Measurements from ENCODE around the gene MRPS34. TPM values are rescaled to one million over a fixed set of nuclear protein-coding genes. Genes with fewer than 3 reads are reported as not detected.

Gene MRPS34
- total RNA-seq, 1 experiment from 2014 or later = 324 TPM

DNA sequence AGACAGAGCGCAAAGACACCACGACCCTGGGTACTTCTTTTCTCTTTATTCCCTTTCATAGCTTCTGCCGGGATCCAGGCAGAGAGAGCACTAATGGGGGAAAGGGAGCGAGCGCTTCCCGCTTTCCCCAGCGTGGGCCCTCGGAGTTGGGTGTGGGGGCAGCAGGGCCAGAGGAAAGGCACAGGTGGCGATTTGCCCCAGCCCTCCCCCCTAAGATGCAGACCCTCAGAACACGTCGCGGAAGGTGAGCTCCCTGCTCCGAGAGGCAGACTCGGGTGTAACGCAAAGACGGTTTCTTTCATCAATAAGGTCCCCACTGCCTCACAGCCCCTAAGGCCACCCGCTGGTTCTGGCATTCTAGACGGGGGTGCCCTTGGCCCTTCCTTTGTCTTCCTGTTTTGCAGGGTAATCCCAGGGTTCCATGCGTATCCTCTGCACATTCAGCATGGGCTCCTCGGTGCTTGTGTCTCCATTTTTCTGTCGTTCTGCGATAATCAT is 1.0 kb downstream of the MRPS34 start:
- peak overlapping the region; percentile 98 for H3K4me3 ChIP-seq (ENCODE audit: insufficient read depth, low read depth, low read length)
- DNase-seq = peak; percentile 85
- no peaks in the 10 kb centered on the region for H3K27me3 ChIP-seq (ENCODE audit: control insufficient read depth, insufficient read depth, low read length)
- no peaks in the 10 kb centered on the region; the same call in none of the 2 replicates for H3K36me3 ChIP-seq (replicated peaks; ENCODE audit: control insufficient read depth, insufficient read depth, low read length)

DNA sequence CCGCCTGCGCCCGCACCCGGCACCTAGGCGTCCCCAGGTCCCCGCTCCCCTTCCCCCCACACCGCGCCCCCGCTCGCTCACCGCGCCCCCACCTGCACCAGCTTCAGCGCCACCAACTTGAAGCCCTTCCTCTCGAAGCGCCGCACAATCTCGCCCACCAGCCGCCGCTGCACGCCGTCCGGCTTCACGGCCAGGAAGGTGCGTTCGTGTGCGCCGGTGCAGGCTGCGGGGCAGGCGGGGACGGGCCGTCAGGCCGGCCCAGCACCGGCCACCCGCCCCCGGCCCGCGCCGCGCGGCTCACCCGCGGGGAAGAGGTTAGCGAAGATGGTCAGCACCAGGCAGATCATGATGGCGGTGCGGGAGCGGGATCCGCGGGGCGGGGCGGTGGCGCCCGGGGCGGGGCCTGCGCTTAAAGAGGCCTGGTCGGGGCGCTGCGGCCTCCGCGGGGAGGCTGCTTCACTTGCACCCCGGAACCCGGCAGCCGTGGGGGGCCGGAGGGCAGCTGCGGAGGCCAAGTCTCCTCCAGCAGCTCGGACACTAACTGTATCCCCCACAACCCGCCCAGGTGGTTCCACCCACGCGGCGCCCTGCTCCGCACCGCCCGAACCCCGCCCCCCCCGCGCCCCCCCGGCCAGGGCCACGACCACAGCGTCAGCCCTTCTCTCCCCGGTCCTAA is 1.6 kb downstream of the MRPS34 start, which contains the start of gene NME3:
Gene NME3, minus strand, starts transcription at position 356 of the 676 bp plus-strand sequence. Its CDS starts 9 bp downstream, at position 347.
- Histone ChIP-seq H3K27me3 (ENCODE audit: control insufficient read depth, insufficient read depth, low read length) (no peaks in the 10 kb centered on the region), H3K4me3 (ENCODE audit: insufficient read depth, low read depth, low read length) (peak within 1 kb of the TSS; percentile 98), H3K36me3 (replicated peaks; ENCODE audit: control insufficient read depth, insufficient read depth, low read length) (no peaks in the 10 kb centered on the region; the same call in none of the 2 replicates)
- DNase-seq = peak; percentile 95

DNA sequence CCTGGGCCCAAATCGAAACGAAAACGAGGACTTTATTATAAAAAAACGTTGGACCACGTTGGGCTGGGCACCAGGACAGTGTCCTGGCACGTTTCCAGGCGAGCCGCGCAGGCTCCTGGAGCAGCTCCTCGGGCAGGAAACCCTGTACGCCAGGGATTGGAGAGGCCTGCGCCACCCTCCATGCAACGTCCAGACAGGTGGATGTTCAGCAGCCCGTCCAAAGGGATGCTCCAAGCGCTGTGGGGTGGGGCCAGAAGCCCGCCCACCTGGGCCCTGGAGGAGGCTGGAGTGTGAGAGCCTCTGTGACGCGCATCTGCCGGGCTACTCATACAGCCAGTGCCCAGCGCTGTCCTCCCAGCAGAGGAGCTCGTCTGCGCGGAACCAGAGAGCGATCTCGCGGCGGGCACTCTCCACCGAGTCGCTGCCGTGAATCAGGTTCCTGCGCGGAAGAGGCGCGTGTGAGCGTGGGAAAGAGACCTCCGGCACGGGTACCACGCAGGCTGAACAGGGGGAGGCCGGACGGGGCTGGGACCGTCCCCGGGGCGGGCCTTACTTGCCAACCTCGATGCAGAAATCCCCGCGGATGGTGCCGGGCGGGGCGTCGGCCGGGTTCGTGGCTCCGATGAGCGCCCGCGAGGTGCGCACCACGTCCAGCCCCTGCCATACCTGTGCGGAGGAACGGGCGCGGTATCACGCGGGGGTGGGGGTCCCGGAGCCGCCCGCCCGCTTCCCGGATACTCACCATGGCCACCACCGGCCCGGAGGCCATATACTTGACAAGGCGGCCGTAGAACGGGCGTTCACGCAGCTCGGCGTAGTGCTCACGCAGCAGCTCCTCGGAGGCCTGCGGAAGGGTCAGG is 2.4 kb downstream of the MRPS34 start:
- H3K36me3 ChIP-seq (replicated peaks; ENCODE audit: control insufficient read depth, insufficient read depth, low read length) = no peaks in the 10 kb centered on the region; the same call in none of the 2 replicates
- no peaks in the 10 kb centered on the region for H3K27me3 ChIP-seq (ENCODE audit: control insufficient read depth, insufficient read depth, low read length)
- H3K4me3 ChIP-seq (ENCODE audit: insufficient read depth, low read depth, low read length) = peak overlapping the region; percentile 98
- peak; percentile 89 for DNase-seq

DNA sequence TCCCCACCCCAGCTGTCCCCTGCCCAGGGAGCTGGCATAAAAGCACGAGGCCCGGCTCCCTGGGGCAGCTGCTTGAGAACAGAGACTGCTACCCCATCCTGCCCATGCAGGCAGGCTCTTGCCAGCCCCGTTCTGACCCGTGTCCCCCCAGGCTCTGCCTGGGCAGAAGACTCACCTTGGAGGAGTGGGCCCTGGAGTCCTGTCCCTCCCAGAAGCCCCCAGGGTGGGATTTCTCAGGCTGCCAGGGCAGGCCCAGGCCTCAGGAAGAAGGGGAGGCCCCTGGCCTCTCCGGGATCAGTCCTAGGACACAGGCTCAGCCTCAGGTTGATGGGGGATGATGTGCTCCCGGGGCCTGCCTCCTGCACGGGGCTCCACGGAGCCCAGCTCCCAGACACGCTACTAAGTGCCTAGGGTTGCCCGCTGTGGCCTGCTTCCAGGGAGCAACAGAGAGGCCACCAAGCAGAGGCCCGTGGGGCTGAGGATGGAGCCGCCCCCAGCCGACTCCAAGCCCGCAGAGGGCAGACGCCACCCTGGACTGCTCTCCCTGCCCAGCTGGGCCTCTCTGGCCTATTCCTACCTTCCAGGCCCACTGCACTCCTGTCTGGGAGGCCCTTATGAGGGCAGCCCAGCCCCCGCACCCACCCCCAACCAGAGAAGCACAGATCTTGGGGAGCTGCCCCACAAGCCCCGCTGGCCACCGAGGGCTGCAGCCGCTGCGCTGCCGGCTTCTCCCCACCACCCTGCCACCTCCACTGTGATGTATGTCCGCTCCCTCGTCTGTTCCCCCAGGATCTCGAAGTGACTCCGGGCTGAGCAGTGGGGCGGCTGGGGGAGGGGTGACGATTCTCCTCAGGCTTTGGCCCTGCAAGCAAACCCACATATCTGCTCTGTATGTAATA is 3.3 kb downstream of the MRPS34 start:
- peaks cover 2% of the 10 kb centered on the region for H3K36me3 ChIP-seq (replicated peaks; ENCODE audit: control insufficient read depth, insufficient read depth, low read length)
- H3K4me3 ChIP-seq (ENCODE audit: insufficient read depth, low read depth, low read length) = peak overlapping the region; percentile 98; the same call in 1 of the 2 replicates
- no peaks in the 10 kb centered on the region for H3K27me3 ChIP-seq (ENCODE audit: control insufficient read depth, insufficient read depth, low read length)
- DNase-seq = peak; percentile 71

DNA sequence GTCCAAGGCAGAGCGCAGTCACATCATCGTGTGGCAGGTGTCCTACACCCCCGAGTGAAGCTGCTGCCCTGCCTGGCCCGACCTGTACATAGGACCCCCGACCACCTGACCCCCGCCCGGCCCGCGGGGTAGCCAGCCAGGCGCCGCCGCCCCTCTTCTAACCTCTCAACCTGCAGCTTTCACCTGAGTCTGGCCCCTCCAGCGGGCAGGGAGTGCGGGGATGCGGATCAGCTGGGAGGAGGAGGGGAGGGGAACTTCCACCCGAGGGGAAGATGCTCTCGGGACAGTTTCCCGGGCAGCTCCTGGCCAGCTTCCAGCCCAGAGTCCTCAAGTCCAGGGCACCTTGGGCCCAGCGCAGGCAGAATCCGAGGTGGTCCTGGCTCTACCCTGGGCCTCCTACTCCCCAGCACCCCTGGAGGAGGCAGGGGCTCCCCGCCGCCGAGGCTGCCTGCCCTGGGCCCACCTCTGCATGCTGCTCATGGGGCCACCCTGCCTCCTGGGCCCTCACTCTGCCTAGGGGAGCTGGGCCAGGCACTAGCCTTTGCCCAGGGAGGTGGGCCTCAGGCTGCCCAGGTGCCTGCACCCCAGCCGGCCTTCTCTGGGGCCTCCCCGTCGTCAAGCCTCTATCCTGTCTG is 4.0 kb downstream of the MRPS34 start:
- no peak overlapping the region for H3K4me3 ChIP-seq (ENCODE audit: insufficient read depth, low read depth, low read length)
- peaks cover 2% of the 10 kb centered on the region for H3K36me3 ChIP-seq (replicated peaks; ENCODE audit: control insufficient read depth, insufficient read depth, low read length)
- H3K27me3 ChIP-seq (ENCODE audit: control insufficient read depth, insufficient read depth, low read length) = no peaks in the 10 kb centered on the region
- no peak for DNase-seq

DNA sequence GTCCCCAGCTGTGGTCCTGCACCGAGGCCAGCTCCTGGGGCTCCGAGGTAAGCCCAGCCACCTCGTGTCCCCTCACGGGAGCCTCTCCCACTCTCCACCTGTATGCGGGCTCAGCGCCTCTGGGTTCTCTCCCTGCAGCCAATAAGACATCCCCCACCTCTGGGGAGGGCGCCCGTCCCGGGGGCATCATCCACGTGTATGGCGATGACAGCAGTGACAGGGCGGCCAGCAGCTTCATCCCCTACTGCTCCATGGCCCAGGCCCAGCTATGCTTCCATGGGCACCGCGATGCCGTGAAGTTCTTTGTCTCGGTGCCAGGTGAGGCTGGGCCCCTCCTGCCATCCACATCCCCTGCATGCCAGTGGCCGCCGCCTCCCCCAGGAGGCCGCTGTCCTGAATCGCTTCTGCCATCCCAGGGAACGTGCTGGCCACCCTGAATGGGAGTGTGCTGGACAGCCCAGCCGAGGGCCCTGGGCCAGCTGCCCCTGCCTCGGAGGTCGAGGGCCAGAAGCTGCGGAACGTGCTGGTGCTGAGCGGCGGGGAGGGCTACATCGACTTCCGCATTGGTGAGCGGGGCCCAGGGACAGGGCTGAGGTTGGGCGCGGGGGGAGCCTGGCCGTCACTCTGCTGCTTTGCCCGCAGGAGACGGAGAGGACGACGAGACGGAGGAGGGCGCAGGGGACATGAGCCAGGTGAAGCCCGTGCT is 4.7 kb downstream of the MRPS34 start:
- Histone ChIP-seq H3K27me3 (ENCODE audit: control insufficient read depth, insufficient read depth, low read length) (no peaks in the 10 kb centered on the region), H3K4me3 (ENCODE audit: insufficient read depth, low read depth, low read length) (no peak overlapping the region), H3K36me3 (replicated peaks; ENCODE audit: control insufficient read depth, insufficient read depth, low read length) (peaks cover 2% of the 10 kb centered on the region)
- DNase-seq = no peak

DNA sequence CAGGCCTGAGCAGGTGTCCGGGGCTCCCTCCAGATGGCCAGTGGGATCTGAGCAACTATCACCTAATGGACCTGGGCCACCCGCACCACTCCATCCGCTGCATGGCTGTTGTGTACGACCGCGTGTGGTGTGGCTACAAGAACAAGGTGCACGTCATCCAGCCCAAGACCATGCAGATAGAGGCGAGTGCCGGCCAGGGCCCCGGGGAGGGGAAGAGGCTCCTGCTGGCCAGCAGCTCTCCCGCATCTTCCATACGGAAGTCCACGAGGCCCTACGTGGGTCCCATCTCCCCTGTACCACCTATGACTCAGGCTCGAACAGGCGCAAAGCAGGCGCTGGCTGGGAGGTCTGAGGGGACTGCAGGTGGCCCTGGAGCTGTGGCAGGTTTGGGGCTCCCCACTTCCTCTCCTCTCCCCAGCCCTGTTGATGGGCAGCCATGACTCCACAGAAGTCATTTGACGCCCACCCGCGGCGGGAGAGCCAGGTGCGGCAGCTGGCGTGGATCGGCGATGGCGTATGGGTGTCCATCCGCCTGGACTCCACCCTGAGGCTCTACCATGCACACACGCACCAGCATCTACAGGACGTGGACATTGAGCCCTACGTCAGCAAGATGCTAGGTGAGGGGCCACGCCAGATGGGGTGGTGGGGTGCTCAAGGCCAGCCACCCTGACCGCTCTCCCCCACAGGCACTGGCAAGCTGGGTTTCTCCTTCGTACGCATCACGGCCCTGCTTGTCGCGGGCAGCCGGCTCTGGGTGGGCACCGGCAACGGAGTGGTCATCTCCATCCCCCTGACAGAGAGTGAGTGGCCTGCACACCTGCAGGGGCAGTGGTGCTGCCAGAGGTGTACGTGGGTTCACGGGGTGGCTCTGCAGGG is 5.6 kb downstream of the MRPS34 start:
- Histone ChIP-seq H3K4me3 (ENCODE audit: insufficient read depth, low read depth, low read length) (no peak overlapping the region), H3K36me3 (replicated peaks; ENCODE audit: control insufficient read depth, insufficient read depth, low read length) (peaks cover 2% of the 10 kb centered on the region), H3K27me3 (ENCODE audit: control insufficient read depth, insufficient read depth, low read length) (no peaks in the 10 kb centered on the region)
- DNase-seq = no peak

DNA sequence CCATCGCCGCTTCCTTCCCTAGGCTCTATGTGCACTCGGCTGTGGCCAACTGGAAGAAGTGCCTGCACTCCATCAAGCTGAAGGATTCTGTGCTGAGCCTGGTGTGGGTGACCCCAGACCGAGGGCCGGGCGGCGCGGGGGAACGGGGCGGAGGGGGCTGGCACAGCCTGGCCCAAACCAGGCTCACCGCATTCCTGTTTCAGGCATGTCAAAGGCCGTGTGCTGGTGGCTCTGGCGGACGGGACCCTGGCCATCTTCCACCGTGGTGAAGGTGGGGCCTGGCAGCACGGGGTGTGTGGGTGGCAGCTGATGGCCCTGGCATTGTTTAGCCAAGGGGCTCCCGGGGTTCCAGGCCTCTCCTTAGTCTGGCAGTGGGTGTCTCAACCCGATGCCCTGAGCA is 6.2 kb downstream of the MRPS34 start:
- Histone ChIP-seq H3K4me3 (ENCODE audit: insufficient read depth, low read depth, low read length) (no peak overlapping the region), H3K27me3 (ENCODE audit: control insufficient read depth, insufficient read depth, low read length) (no peaks in the 10 kb centered on the region), H3K36me3 (replicated peaks; ENCODE audit: control insufficient read depth, insufficient read depth, low read length) (peaks cover 2% of the 10 kb centered on the region)
- no peak for DNase-seq

DNA sequence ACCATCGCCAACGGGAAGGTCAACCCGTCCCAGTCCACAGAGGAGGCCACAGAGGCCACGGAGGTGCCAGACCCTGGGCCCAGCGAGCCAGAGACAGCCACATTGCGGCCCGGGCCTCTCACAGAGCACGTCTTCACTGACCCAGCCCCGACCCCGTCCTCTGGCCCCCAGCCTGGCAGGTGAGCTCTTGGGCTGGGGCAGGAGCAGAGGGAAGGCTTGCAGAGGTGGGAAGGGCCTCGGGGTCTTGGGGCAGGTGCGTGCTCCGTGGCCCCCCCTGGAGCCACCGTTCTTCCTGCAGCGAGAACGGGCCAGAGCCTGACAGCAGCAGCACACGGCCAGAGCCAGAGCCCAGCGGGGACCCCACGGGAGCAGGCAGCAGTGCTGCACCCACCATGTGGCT is 6.7 kb downstream of the MRPS34 start:
- peaks cover 2% of the 10 kb centered on the region for H3K36me3 ChIP-seq (replicated peaks; ENCODE audit: control insufficient read depth, insufficient read depth, low read length)
- no peak for DNase-seq
- no peak overlapping the region for H3K4me3 ChIP-seq (ENCODE audit: insufficient read depth, low read depth, low read length)
- H3K27me3 ChIP-seq (ENCODE audit: control insufficient read depth, insufficient read depth, low read length) = no peaks in the 10 kb centered on the region

DNA sequence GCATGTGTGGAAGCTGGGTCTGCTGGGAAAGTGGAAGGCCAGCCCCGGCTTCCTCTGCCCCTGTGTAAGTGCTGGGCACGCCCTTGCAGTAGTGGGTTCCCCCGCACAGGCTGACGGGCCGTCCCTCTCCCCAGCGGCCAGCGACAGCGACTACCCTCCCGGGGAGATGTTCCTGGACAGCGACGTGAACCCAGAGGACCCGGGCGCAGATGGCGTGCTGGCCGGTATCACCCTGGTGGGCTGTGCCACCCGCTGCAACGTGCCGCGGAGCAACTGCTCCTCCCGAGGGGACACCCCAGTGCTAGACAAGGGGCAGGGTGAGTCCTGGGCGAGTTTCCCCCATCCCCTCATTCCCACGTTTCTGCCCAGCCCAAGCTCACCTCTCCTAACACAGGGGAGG is 7.1 kb downstream of the MRPS34 start:
- Histone ChIP-seq H3K4me3 (ENCODE audit: insufficient read depth, low read depth, low read length) (no peak overlapping the region), H3K27me3 (ENCODE audit: control insufficient read depth, insufficient read depth, low read length) (no peaks in the 10 kb centered on the region), H3K36me3 (replicated peaks; ENCODE audit: control insufficient read depth, insufficient read depth, low read length) (peaks cover 2% of the 10 kb centered on the region)
- DNase-seq = no peak

DNA sequence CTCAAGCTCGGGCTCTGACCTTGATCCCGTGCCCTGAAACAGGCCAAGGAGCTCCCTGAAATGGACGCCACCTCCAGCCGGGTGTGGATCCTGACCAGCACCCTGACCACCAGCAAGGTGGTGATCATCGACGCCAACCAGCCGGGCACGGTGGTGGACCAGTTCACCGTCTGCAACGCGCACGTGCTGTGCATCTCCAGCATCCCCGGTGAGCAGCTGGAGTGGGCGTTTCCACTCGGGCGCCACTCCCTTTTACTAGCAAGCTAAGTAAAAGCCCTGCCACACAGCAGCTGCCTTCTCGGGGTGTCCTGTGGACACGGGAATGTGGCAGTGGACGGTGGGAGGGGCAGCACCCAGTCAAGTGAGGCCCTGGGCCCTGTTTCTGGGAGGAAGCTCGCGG is 8.0 kb downstream of the MRPS34 start:
- Histone ChIP-seq H3K4me3 (ENCODE audit: insufficient read depth, low read depth, low read length) (no peak overlapping the region), H3K36me3 (replicated peaks; ENCODE audit: control insufficient read depth, insufficient read depth, low read length) (peaks cover 2% of the 10 kb centered on the region), H3K27me3 (ENCODE audit: control insufficient read depth, insufficient read depth, low read length) (no peaks in the 10 kb centered on the region)
- no peak for DNase-seq

DNA sequence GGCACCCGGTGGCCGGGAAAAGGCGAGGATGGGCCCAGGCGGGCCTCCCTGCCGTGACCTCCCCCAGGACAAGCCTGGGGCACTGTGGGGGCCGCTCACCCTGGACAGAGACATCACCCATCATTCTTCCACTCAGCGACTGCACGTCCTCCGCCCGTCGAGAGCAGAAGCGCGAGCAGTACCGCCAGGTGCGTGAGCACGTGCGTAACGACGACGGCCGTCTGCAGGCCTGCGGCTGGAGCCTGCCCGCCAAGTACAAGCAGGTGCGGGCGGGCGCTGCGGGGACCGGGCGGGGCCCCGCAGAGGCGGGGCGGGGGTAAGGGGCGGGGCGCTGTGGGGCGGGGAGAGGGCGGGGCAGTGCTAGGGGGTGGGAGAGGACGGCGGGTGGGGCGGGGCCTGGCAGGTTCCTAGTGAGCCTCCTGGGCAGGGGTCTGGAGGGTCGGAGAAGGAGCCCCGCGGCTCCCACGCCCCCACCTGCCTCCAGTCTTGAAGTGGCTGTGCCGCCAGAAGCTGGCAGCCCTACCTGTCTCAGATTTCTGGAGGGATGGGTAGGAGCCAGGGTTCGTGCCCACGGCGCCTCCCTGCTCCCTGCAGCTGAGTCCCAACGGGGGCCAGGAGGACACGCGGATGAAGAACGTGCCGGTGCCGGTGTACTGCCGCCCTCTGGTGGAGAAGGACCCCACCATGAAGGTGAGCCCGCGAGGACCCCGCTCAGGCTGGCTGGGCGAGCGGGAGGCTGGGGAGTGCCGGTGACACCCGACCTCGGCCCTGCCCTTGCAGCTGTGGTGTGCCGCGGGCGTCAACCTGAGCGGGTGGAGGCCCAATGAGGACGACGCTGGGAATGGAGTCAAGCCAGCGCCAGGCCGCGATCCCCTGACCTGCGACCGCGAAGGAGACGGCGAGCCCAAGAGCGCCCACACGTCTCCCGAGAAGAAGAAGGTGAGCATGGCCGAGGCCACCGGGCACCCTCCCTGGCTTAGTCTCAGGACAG is 9.1 kb downstream of the MRPS34 start:
- Histone ChIP-seq H3K27me3 (ENCODE audit: control insufficient read depth, insufficient read depth, low read length) (no peaks in the 10 kb centered on the region), H3K36me3 (replicated peaks; ENCODE audit: control insufficient read depth, insufficient read depth, low read length) (peaks cover 2% of the 10 kb centered on the region), H3K4me3 (ENCODE audit: insufficient read depth, low read depth, low read length) (peak overlapping the region; percentile 36)
- peak; percentile 100 for DNase-seq
